ENCODE data around the gene HOXA6. TPM values are rescaled to one million over a fixed set of nuclear protein-coding genes. Genes with fewer than 3 reads are reported as not detected.

HOXA6 gene
- total RNA-seq, 1 experiment from 2014 or later = 3.3 TPM

DNA sequence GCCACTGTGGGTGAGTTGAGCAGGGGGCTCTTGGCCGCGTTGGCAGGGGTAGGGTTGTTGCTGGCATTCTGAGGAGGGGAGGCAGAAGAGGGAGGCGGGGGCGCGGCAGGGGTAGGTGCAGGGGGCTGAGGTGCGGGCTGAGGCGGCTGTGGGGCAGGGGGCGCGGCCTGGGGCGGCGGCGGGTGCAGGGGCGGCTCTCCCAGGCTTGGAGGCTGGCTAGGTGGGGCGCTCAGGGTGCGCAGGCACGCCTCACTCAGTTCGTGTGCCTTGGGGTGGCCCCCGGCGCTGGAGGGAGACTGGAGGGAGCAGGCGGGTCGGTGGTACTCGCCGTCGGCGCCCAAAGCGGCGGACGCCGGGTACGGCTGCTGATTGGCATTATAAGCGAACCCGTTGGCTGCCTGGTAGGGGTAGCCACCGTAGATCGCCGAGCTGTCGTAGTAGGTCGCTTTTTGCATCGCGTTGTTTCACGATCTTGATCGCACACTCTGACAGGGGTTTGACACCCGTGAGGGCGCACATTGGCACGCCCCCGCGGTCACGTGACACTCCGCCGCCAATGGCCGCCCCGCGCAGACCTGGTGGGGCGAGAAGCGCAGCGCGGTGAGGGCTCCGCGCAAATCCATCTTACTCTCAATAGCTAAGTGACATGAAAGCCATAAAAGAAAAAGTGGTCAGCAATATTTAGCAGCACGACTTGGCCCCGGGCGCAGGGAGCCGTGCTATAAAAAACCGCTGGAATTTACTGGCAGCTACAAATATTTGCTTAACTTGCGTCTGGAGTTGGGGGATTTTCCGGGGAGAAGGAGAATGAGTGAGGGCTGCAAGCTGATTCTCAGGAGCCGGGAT lies 37.2 kb downstream of the HOXA6 start:
- in situ Hi-C loops (cut with HindIII; ENCODE audit: low pct_unique_long_range_greater_than_20kb, low sequenced_read_pairs) (no loop called here), intact Hi-C loops (cut with micrococcal nuclease; ENCODE audit: unreplicated experiment) (no loop called here)
- Histone ChIP-seq H3K27me3 (ENCODE audit: control insufficient read depth, insufficient read depth, low read length) (no peaks in the 10 kb centered on the region), H3K36me3 (ENCODE audit: control insufficient read depth, insufficient read depth, low read length) (0 out of 2 replicates have a peak, but pooled peaks cover 2% of the 10 kb centered on the region), H3K9me3 (ENCODE audit: control insufficient read depth, insufficient read depth, low read depth, low read length) (no peaks in the 10 kb centered on the region), H3K27ac (ENCODE audit: low read length) (peak overlapping the region; percentile 100), H3K4me3 (ENCODE audit: low read depth in 2 of 2, low read length in 2 of 2) (peak overlapping the region; percentile 77 to 92), H3K4me1 (ENCODE audit: control insufficient read depth, insufficient read depth, low read length) (peaks cover 49% of the 10 kb centered on the region)
- DNase-seq (ENCODE audit: low read depth, low spot score) (no peak), ATAC-seq (peak; percentile 43)
- CTCF ChIA-PET = interaction anchor here (0.5 to 1.4 kb wide), 3 partner anchors 12 to 247 kb away, joined by 3 to 10 read pairs (median 5); no protein-coding TSS in a partner anchor
- no TSS peak for BruUV-seq (replicated peaks)
- TF ChIP-seq, protein P1, sequence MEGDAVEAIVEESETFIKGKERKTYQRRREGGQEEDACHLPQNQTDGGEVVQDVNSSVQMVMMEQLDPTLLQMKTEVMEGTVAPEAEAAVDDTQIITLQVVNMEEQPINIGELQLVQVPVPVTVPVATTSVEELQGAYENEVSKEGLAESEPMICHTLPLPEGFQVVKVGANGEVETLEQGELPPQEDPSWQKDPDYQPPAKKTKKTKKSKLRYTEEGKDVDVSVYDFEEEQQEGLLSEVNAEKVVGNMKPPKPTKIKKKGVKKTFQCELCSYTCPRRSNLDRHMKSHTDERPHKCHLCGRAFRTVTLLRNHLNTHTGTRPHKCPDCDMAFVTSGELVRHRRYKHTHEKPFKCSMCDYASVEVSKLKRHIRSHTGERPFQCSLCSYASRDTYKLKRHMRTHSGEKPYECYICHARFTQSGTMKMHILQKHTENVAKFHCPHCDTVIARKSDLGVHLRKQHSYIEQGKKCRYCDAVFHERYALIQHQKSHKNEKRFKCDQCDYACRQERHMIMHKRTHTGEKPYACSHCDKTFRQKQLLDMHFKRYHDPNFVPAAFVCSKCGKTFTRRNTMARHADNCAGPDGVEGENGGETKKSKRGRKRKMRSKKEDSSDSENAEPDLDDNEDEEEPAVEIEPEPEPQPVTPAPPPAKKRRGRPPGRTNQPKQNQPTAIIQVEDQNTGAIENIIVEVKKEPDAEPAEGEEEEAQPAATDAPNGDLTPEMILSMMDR (IDR thresholded peaks at IDR 0.05) = no peak
- TF ChIP-seq TCF7L2 (IDR thresholded peaks at IDR 0.05; ENCODE audit: low read depth, low read length) (peak; percentile 89), SIN3A (IDR thresholded peaks at IDR 0.05; ENCODE audit: borderline replicate concordance, insufficient read depth, low read depth, low read length) (peak; percentile 92), POLR2AphosphoS5 (IDR thresholded peaks at IDR 0.05; ENCODE audit: low read depth, low read length) (peak; percentile 90; the same call in 1 of the 2 replicates)
- POLR2A ChIA-PET = interaction anchor here (0.6 to 0.8 kb wide), 4 partner anchors 10 to 532 kb away, joined by 3 to 4 read pairs (median 3); no protein-coding TSS in a partner anchor

DNA sequence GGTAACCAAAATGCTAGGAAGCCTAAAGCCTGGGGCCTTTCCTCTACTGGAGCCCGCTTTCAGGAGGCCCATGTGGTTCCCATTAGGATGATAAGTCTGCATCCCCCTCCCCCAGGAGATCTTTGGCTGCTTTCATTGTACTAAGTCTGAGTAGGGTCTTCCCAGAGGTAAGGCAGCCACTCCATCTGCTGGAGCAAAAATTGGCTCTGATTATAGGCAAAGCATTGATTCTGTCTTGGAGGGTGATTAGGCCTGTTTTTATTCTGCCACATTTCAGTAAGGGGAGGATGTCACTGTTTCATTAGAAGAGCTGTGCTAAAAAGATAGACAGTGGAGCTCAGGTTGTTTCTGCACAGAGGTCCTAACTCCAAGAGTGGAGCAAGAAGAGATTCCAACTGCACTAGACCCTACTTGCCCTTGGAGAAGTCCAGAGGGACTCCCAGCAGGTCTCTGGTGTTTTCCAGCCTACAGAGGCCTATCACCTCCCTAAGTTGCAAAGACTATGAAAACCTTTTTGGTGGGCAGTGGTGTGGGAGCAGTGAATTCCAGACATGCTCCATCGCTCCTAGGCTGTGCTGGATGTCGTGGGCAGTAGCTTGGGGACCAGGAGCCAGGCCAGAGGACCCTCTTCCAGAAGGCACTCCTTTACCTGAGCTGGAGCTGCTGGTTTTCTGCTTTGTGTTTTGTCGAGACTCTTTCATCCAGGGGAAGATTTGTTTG lies 37.9 kb downstream of the HOXA6 start:
- H3K36me3 ChIP-seq (ENCODE audit: control insufficient read depth, insufficient read depth, low read length) = 0 out of 2 replicates have a peak, but pooled peaks cover 2% of the 10 kb centered on the region
- ATAC-seq (no peak), DNase-seq (ENCODE audit: low read depth, low spot score) (no peak)
- H3K9me3 ChIP-seq (ENCODE audit: control insufficient read depth, insufficient read depth, low read depth, low read length) = no peaks in the 10 kb centered on the region
- POLR2A ChIA-PET = no interaction called here
- CTCF ChIA-PET = interaction anchor here (1.4 kb wide), 1 partner anchor 11 kb away, joined by 5 read pairs; no protein-coding TSS in a partner anchor
- intact Hi-C loops (cut with micrococcal nuclease; ENCODE audit: unreplicated experiment) = no loop called here
- H3K27me3 ChIP-seq (ENCODE audit: control insufficient read depth, insufficient read depth, low read length) = no peaks in the 10 kb centered on the region
- H3K4me1 ChIP-seq (ENCODE audit: control insufficient read depth, insufficient read depth, low read length) = peaks cover 57% of the 10 kb centered on the region
- in situ Hi-C loops (cut with HindIII; ENCODE audit: low pct_unique_long_range_greater_than_20kb, low sequenced_read_pairs) = no loop called here
- no peak overlapping the region for H3K4me3 ChIP-seq (ENCODE audit: low read depth in 2 of 2, low read length in 2 of 2)
- no TSS peak for BruUV-seq (replicated peaks)
- peak overlapping the region; percentile 90 for H3K27ac ChIP-seq (ENCODE audit: low read length)
- TF ChIP-seq, protein P1 (IDR thresholded peaks at IDR 0.05) = no peak
- TF ChIP-seq, protein P2, sequence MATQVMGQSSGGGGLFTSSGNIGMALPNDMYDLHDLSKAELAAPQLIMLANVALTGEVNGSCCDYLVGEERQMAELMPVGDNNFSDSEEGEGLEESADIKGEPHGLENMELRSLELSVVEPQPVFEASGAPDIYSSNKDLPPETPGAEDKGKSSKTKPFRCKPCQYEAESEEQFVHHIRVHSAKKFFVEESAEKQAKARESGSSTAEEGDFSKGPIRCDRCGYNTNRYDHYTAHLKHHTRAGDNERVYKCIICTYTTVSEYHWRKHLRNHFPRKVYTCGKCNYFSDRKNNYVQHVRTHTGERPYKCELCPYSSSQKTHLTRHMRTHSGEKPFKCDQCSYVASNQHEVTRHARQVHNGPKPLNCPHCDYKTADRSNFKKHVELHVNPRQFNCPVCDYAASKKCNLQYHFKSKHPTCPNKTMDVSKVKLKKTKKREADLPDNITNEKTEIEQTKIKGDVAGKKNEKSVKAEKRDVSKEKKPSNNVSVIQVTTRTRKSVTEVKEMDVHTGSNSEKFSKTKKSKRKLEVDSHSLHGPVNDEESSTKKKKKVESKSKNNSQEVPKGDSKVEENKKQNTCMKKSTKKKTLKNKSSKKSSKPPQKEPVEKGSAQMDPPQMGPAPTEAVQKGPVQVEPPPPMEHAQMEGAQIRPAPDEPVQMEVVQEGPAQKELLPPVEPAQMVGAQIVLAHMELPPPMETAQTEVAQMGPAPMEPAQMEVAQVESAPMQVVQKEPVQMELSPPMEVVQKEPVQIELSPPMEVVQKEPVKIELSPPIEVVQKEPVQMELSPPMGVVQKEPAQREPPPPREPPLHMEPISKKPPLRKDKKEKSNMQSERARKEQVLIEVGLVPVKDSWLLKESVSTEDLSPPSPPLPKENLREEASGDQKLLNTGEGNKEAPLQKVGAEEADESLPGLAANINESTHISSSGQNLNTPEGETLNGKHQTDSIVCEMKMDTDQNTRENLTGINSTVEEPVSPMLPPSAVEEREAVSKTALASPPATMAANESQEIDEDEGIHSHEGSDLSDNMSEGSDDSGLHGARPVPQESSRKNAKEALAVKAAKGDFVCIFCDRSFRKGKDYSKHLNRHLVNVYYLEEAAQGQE (IDR thresholded peaks at IDR 0.05; ENCODE audit: insufficient read depth in 1 of 2, low read depth in 2 of 2, low read length in 1 of 2) = no peak
- TF ChIP-seq SIN3A (IDR thresholded peaks at IDR 0.05; ENCODE audit: borderline replicate concordance, insufficient read depth, low read depth, low read length) = no peak
- TF ChIP-seq TCF7L2 (IDR thresholded peaks at IDR 0.05; ENCODE audit: low read depth, low read length) = no peak
- TF ChIP-seq POLR2AphosphoS5 (IDR thresholded peaks at IDR 0.05; ENCODE audit: low read depth, low read length) = no peak; the same call in 1 of the 2 replicates

Data from Panc1 (cell line).